ENCODE results near the gene LEFTY1. TPM values are rescaled to one million over a fixed set of nuclear protein-coding genes. Genes with fewer than 3 reads are reported as not detected.

Gene LEFTY1
- total and polyA plus RNA-seq, 2 of the 4 experiments (the other 2 are of a cell fraction), result not detected

DNA sequence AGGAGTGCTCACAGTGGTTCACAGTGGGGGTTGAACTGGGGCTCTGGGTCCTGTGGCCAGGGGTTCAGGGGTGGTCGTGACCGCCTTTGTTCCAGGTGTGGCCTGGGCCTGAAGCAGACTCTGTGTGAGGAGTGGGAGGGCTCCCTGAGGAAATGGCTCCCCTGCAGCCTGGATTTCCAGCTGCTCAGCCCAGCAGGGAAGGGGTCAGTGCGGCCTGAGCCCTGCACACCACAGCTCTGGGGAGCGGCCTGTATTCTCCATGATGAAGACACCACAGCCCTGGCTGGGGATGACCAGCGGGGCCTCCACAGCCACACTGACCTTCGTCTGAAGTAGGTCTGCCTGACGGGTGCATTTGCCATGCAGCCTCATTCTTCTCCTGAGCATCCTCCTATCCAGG, 18.4 kb upstream of the LEFTY1 start:
- no peaks in the 10 kb centered on the region for H3K9me3 ChIP-seq (ENCODE audit: control insufficient read depth, insufficient read depth, low read length)
- no peak overlapping the region for H2BK15ac ChIP-seq (ENCODE audit: low read depth, low read length)
- no peaks in the 10 kb centered on the region for H3K9me1 ChIP-seq (ENCODE audit: insufficient read depth, low read length)
- no peak overlapping the region for H3K27ac ChIP-seq (ENCODE audit: insufficient read depth, low read length)
- H3K56ac ChIP-seq (ENCODE audit: extremely low read depth, insufficient read depth, low read length), result no peak overlapping the region
- WGBS, 2 experiments (ENCODE audit: extremely low coverage in 2 of 2, insufficient read length in 1 of 2), result 73% methylated on average over 3 of the region's 7 CpGs; no CpG with 5 or more reads in 1 of the 2 experiments
- ATAC-seq (ENCODE audit: low read depth) (no peak), DNase-seq (no peak)
- no peak overlapping the region for H4K8ac ChIP-seq (ENCODE audit: low read depth in 2 of 2, low read length in 2 of 2)
- no peak for TF ChIP-seq RCOR1 (IDR thresholded peaks at IDR 0.05; ENCODE audit: insufficient replicate concordance, low read length)
- TF ChIP-seq RFX5 (IDR thresholded peaks at IDR 0.05; ENCODE audit: low read depth, low read length), result no peak
- TF ChIP-seq BHLHE40 (IDR thresholded peaks at IDR 0.05; ENCODE audit: low read depth, low read length), result no peak
- TF ChIP-seq MXI1 (IDR thresholded peaks at IDR 0.05; ENCODE audit: borderline replicate concordance, low read depth, low read length), result no peak
- TF ChIP-seq MAZ (IDR thresholded peaks at IDR 0.05; ENCODE audit: borderline replicate concordance, low read depth, low read length), result no peak
- TF ChIP-seq, protein P1, sequence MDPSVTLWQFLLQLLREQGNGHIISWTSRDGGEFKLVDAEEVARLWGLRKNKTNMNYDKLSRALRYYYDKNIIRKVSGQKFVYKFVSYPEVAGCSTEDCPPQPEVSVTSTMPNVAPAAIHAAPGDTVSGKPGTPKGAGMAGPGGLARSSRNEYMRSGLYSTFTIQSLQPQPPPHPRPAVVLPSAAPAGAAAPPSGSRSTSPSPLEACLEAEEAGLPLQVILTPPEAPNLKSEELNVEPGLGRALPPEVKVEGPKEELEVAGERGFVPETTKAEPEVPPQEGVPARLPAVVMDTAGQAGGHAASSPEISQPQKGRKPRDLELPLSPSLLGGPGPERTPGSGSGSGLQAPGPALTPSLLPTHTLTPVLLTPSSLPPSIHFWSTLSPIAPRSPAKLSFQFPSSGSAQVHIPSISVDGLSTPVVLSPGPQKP (IDR thresholded peaks at IDR 0.05; ENCODE audit: borderline replicate concordance, low read depth, low read length), result no peak
- TF ChIP-seq, protein P2, sequence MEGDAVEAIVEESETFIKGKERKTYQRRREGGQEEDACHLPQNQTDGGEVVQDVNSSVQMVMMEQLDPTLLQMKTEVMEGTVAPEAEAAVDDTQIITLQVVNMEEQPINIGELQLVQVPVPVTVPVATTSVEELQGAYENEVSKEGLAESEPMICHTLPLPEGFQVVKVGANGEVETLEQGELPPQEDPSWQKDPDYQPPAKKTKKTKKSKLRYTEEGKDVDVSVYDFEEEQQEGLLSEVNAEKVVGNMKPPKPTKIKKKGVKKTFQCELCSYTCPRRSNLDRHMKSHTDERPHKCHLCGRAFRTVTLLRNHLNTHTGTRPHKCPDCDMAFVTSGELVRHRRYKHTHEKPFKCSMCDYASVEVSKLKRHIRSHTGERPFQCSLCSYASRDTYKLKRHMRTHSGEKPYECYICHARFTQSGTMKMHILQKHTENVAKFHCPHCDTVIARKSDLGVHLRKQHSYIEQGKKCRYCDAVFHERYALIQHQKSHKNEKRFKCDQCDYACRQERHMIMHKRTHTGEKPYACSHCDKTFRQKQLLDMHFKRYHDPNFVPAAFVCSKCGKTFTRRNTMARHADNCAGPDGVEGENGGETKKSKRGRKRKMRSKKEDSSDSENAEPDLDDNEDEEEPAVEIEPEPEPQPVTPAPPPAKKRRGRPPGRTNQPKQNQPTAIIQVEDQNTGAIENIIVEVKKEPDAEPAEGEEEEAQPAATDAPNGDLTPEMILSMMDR (conservative IDR thresholded peaks at IDR 0.05; ENCODE audit: low read depth, low read length), result no peak
- TF ChIP-seq, protein P3, sequence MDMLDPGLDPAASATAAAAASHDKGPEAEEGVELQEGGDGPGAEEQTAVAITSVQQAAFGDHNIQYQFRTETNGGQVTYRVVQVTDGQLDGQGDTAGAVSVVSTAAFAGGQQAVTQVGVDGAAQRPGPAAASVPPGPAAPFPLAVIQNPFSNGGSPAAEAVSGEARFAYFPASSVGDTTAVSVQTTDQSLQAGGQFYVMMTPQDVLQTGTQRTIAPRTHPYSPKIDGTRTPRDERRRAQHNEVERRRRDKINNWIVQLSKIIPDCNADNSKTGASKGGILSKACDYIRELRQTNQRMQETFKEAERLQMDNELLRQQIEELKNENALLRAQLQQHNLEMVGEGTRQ (IDR thresholded peaks at IDR 0.05; ENCODE audit: low read depth, low read length), result no peak
- no peak overlapping the region for H3K4ac ChIP-seq (ENCODE audit: low read depth, low read length)
- no peaks in the 10 kb centered on the region for H3K79me1 ChIP-seq (ENCODE audit: low read depth in 1 of 2, low read length in 2 of 2)
- no peak overlapping the region for H3K9ac ChIP-seq (ENCODE audit: low read depth, low read length)
- H3K18ac ChIP-seq (ENCODE audit: low read depth, low read length), result no peak overlapping the region
- no peak overlapping the region for H3K4me2 ChIP-seq (ENCODE audit: low read depth, low read length)
- no TSS peak for BruUV-seq (replicated peaks)
- dilution Hi-C loops (cut with HindIII; ENCODE audit: low sequenced_read_pairs, unreplicated experiment), result no loop called here
- ChIA-PET POLR2A (ENCODE audit: unreplicated experiment) (no interaction called here), CTCF (no interaction called here)
- no peaks in the 10 kb centered on the region for H3K36me3 ChIP-seq (ENCODE audit: control insufficient read depth, insufficient read depth, low read length)
- peaks cover 3% of the 10 kb centered on the region; the same call in 1 of the 2 replicates for H3K27me3 ChIP-seq (ENCODE audit: control insufficient read depth, insufficient read depth, low read length)
- peaks cover 1% of the 10 kb centered on the region; the same call in 1 of the 2 replicates for H3K4me1 ChIP-seq (ENCODE audit: control insufficient read depth, insufficient read depth, low read length)
- H4K5ac ChIP-seq (ENCODE audit: low read depth, low read length), result no peak overlapping the region
- no peak overlapping the region for H3K14ac ChIP-seq (replicated peaks; ENCODE audit: low read depth, low read length)
- intact Hi-C loops (cut with micrococcal nuclease), result no loop called here
- in situ Hi-C loops (cut with MboI; ENCODE audit: low sequenced_read_pairs), result no loop called here
- H2BK20ac ChIP-seq (ENCODE audit: low read depth, low read length), result no peak overlapping the region
- H3K23ac ChIP-seq (ENCODE audit: low read depth, low read length), result no peak overlapping the region
- no peak overlapping the region for H2BK5ac ChIP-seq (ENCODE audit: low read depth, low read length, poor library complexity, severe bottlenecking)
- no peak overlapping the region for H4K91ac ChIP-seq (ENCODE audit: insufficient read depth, low read depth, low read length)
- no peaks in the 10 kb centered on the region for H4K20me1 ChIP-seq (ENCODE audit: insufficient read depth, low read length)
- no peak overlapping the region for H3K4me3 ChIP-seq (ENCODE audit: insufficient read depth, low read depth, low read length)
- no peak overlapping the region for H2AK5ac ChIP-seq (ENCODE audit: low read depth, low read length)
- H2AK9ac ChIP-seq (replicated peaks; ENCODE audit: low read depth, low read length, poor library complexity), result no peak overlapping the region
- no peak overlapping the region for H2BK120ac ChIP-seq (ENCODE audit: low read depth, low read length)
- no peak overlapping the region for H2AFZ ChIP-seq (replicated peaks; ENCODE audit: low read length, poor library complexity)
